K562 (cell line): ENCODE measurements around the gene PTK6. TPM values are rescaled to one million over a fixed set of nuclear protein-coding genes. Genes with fewer than 3 reads are reported as not detected.

Experiments used
- ATAC-seq: fragments of 200-7000 bp; cut with Tn5 transposase; 3 replicates; pipeline ENCODE4 v1.9.1; 2020; ENCODE audit warnings: moderate library complexity
- BruUV-seq: library from RNA; stranded (reverse); fragments of 400-500 nt; replicated peaks from 2 replicates; lab custom pipeline; 2021; lab: Mats Ljungman, UMichigan
- CTCF ChIA-PET: fragments of 300-600 bp; formaldehyde crosslinking; extraction: SDS; loops from one replicate; lab custom pipeline; 2021; ENCODE audit warnings: low intra/inter-chr PET ratio; lab: Yijun Ruan, JAX
- POLR2A ChIA-PET: fragments of 300-600, 350-650 bp; sonication (Branson Sonifier 250); formaldehyde crosslinking; extraction: SDS; loops from one replicate; lab custom pipeline; 2021; ENCODE audit warnings: antibody characterized with exemption, inconsistent platforms; lab: Yijun Ruan, JAX
- DNase-seq, 4 experiments: peaks; one replicate each; pipeline versions ENCODE4 v3.0.0 to v3.0.0-alpha.2; 2011 to 2018; ENCODE audit warnings: low spot score in 3 of 4, mixed read lengths in 3 of 4; ENCODE audit errors: extremely low read depth in 1 of 4
- FAIRE-seq: peaks from 2 replicates; lab custom pipeline; 2011; peaks lifted over from hg19 to GRCh38; lab: Jason Lieb, UNC
- H2AFZ ChIP-seq: 2 replicates; pipeline ENCODE4 v1.6.0; 2011; ENCODE audit warnings: low read depth, low read length, control low read depth, inconsistent platforms
- H3K27ac ChIP-seq: fragments of 200-600 bp; 3 replicates; pipeline ENCODE4 v1.8.0; 2011; ENCODE audit warnings: low read depth, mild to moderate bottlenecking, control low read depth, inconsistent platforms, low read length, moderate library complexity, mixed read lengths; ENCODE audit errors: extremely low read depth
- H3K27me3 ChIP-seq, 2 experiments: fragments of 300-600 bp in 1 of 2; 2 replicates in 1 of 2; 3 replicates in 1 of 2; pipeline versions ENCODE4 v1.6.0 to v1.8.0; 2011; ENCODE audit warnings: inconsistent platforms in 2 of 2, low read length in 2 of 2, mild to moderate bottlenecking in 1 of 2, mixed read lengths in 1 of 2, moderate library complexity in 1 of 2; ENCODE audit not compliant: control insufficient read depth in 2 of 2, insufficient read depth in 2 of 2
- H3K36me3 ChIP-seq: fragments of 300-600 bp; 3 replicates; pipeline ENCODE4 v1.8.0; 2011; ENCODE audit warnings: mild to moderate bottlenecking, low read length, inconsistent platforms; ENCODE audit not compliant: control insufficient read depth, insufficient read depth
- H3K4me1 ChIP-seq, 2 experiments: fragments of 200-600 bp in 1 of 2; replicated peaks in 1 of 2; 2 replicates in 1 of 2; 3 replicates in 1 of 2; pipeline versions ENCODE4 v1.5.1 to v1.8.0; 2011; ENCODE audit warnings: inconsistent platforms in 2 of 2, low read length in 2 of 2, mild to moderate bottlenecking in 1 of 2, mixed read lengths in 1 of 2, moderate library complexity in 1 of 2; ENCODE audit not compliant: control insufficient read depth in 2 of 2, insufficient read depth in 2 of 2
- H3K4me2 ChIP-seq: 2 replicates; pipeline ENCODE4 v1.6.1; 2011; ENCODE audit warnings: low read length, control low read depth, inconsistent platforms, mixed read lengths; ENCODE audit not compliant: insufficient read depth
- H3K4me3 ChIP-seq: fragments of 200-600 bp; sonication (generic), shearing (Covaris generic); 2 replicates; pipeline ENCODE4 v1.5.1; 2016; ENCODE audit warnings: control low read depth, inconsistent platforms
- H3K79me2 ChIP-seq: fragments of 200-600 bp; 3 replicates; pipeline ENCODE4 v1.8.0; 2011; ENCODE audit warnings: low read length, inconsistent platforms; ENCODE audit not compliant: control insufficient read depth, insufficient read depth
- H3K9ac ChIP-seq, 2 experiments: 2 replicates each; pipeline versions ENCODE4 v1.6.0 to v1.6.1; 2011; ENCODE audit warnings: low read depth in 2 of 2, low read length in 2 of 2, control low read depth in 1 of 2, inconsistent platforms in 1 of 2, mild to moderate bottlenecking in 1 of 2, mixed read lengths in 1 of 2; ENCODE audit not compliant: insufficient read depth in 1 of 2
- H3K9me1 ChIP-seq: one replicate; pipeline ENCODE4 v1.6.0; 2011; ENCODE audit warnings: inconsistent platforms, mild to moderate bottlenecking, low read length, moderate library complexity; ENCODE audit not compliant: control insufficient read depth, insufficient read depth
- H3K9me3 ChIP-seq: replicated peaks from 2 replicates; pipeline ENCODE4 v1.5.1; 2011; ENCODE audit warnings: low read depth, low read length, inconsistent platforms; ENCODE audit not compliant: control insufficient read depth, insufficient read depth
- H4K20me1 ChIP-seq: replicated peaks from 2 replicates; pipeline ENCODE4 v1.6.1; 2011; ENCODE audit warnings: low read length, inconsistent platforms, mixed read lengths; ENCODE audit not compliant: control insufficient read depth, insufficient read depth
- CTCF ChIP-seq, 3 experiments: IDR thresholded peaks in 2 of 3; conservative IDR thresholded peaks in 1 of 3; 2 replicates each; pipeline ENCODE4 v1.5.1; 2011 to 2012; ENCODE audit warnings: low read length in 3 of 3, mild to moderate bottlenecking in 3 of 3, control low read depth in 2 of 3, improper control_type of control experiment in 1 of 3, inconsistent platforms in 1 of 3, low read depth in 1 of 3, mixed read lengths in 1 of 3, moderate library complexity in 1 of 3; ENCODE audit not compliant: insufficient read depth in 2 of 3
- ZNF134 ChIP-seq: fragments of 250-450 bp; sonication (Bioruptor Pico); conservative IDR thresholded peaks from 2 replicates; pipeline ENCODE4 v1.4.0; 2020
- WGBS: fragments of 100-300 bp; shearing (Covaris generic); methylation state at CpG from one replicate; pipeline ENCODE4 v1.1.6; 2016; ENCODE audit warnings: low coverage, mixed read lengths; ENCODE audit not compliant: insufficient coverage; ENCODE audit errors: missing lambda C conversion rate; 5-methylcytosine and 5-hydroxymethylcytosine counted together
- in situ Hi-C: fragments of 300-500 bp; cut with MboI; formaldehyde crosslinking; loops from 4 replicates; pipeline ENCODE4 v1.15.0; 2018; ENCODE audit warnings: inconsistent platforms, mixed read lengths
- intact Hi-C: fragments of 100-400 bp; cut with micrococcal nuclease; formaldehyde crosslinking; loops from 2 replicates; pipeline ENCODE4 v1.14.2; 2022
- polyA plus RNA-seq, 8 experiments: library from polyadenylated mRNA; depleted of rRNA in 4 of 8; stranded (reverse) in 5 of 8; unstranded in 3 of 8; fragments of >200 nt; fragmentation: Nextera tagmentation in 2 of 8; fragmentation: Illumina TruSeq in 1 of 8; extraction: Ambion mirVana in 2 of 8; extraction: Trizol in 1 of 8; gene quantifications; 2 replicates each; pipeline versions ENCODE4 v1.2.1 to v1.2.3, GENCODE V29; 2011 to 2014; ENCODE audit warnings: inconsistent platforms in 1 of 8, missing spikeins in 1 of 8
- total RNA-seq, 7 experiments: library from RNA; depleted of rRNA in 6 of 7; stranded (reverse); fragments of >200 nt in 6 of 7; fragmentation: Illumina TruSeq in 2 of 7; extraction: Trizol in 2 of 7; gene quantifications; 2 replicates each; pipeline versions ENCODE4 v1.2.1 to v1.2.3, GENCODE V29; 2011 to 2021; ENCODE audit warnings: low replicate concordance in 1 of 7

PTK6 gene
- total and polyA plus RNA-seq, 9 of the 15 experiments (the other 6 are each of a cell fraction or from before 2014, with no cell fraction given), result 0.07 TPM; not detected in 8

DNA sequence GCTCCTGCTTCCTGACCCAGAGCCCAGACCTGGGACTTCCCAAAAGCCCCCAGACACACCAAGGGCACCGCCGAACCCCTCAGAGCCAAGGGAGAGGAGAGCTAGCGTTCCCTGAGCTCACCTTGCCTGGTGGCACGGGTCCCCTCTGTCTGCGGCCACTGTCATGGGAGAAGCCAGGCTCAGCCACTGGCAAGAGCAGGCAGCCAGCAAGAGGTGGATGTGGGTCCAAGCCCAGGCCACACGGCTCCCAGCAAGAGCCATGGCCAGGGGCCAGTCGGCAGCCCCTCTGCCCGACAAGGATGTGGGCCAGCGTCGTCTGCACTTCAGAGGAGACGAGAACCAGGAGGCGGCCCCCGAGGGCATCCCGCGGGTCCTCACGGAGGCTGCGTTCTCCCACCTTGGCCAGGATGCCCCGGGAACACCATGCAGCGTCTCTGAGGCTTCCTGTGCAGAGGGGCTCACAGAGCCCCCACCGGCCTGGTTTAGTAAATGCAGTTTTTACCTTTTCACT is 18.8 kb downstream of the PTK6 start:
- no peak overlapping the region for H3K9ac ChIP-seq
- H3K36me3 ChIP-seq, result peaks cover 20% of the 10 kb centered on the region; the same call in 2 of the 3 replicates
- POLR2A ChIA-PET, result interaction anchor here (1.0 to 1.9 kb wide), 2 partner anchors 10 to 12 kb away, joined by 5 to 9 read pairs; no protein-coding TSS in a partner anchor
- in situ Hi-C loops (no loop called here), intact Hi-C loops (no loop called here)
- H2AFZ ChIP-seq, result no peak overlapping the region
- H3K4me3 ChIP-seq, result no peak overlapping the region
- no peaks in the 10 kb centered on the region for H4K20me1 ChIP-seq
- ATAC-seq (no peak), DNase-seq (no peak), FAIRE-seq (peak; percentile 58)
- H3K9me3 ChIP-seq, result peaks cover 7% of the 10 kb centered on the region
- CTCF ChIA-PET, result no interaction called here
- H3K4me1 ChIP-seq, result peaks cover 10 to 56% of the 10 kb centered on the region in 2 experiments; a peak in 4 of 5 replicates
- peaks cover 14% of the 10 kb centered on the region for H3K79me2 ChIP-seq
- no peak overlapping the region for H3K4me2 ChIP-seq
- WGBS, result 32% methylated on average over 16 of the region's 20 CpGs
- H3K9me1 ChIP-seq, result no peaks in the 10 kb centered on the region
- peak; percentile 24 to 38 (median 36); a peak in 2 of 6 replicates for TF ChIP-seq CTCF (IDR thresholded peaks at IDR 0.05 in 2 of 3, conservative IDR thresholded peaks at IDR 0.05 in 1 of 3; ENCODE audit: insufficient read depth in 2 of 3, low read depth in 1 of 3, low read length in 3 of 3)
- no peak for TF ChIP-seq ZNF134 (CRISPR knock-in tag)
- BruUV-seq, result no TSS peak
- H3K27ac ChIP-seq, result no peak overlapping the region
- peaks cover 33 to 39% of the 10 kb centered on the region in 2 experiments for H3K27me3 ChIP-seq
